Spleen (tissue), 7 donors: ENCODE data around the gene APBB3.

Source experiments
- CTCF ChIP-seq, 11 experiments: fragments of 200-600 bp in 7 of 11; fragments of 450-650 bp in 4 of 11; sonication (generic) in 4 of 11; IDR thresholded peaks in 8 of 11; conservative IDR thresholded peaks in 3 of 11; 1 replicate in 7 of 11; 2 replicates in 4 of 11; pipeline versions ENCODE4 v1.4.0 to v1.8.0; 2016 to 2021; ENCODE audit warnings: antibody characterized with exemption in 11 of 11, inconsistent platforms in 4 of 11, mild to moderate bottlenecking in 1 of 11
- POLR2A ChIP-seq, 3 donors: fragments of 450-650 bp; IDR thresholded peaks; one replicate each; pipeline ENCODE4 v1.5.1; 2017; ENCODE audit warnings: antibody characterized with exemption in 3 of 3, mild to moderate bottlenecking in 1 of 3
- POLR2AphosphoS5 ChIP-seq, 3 donors: sonication (generic); formaldehyde crosslinking; IDR thresholded peaks; one replicate each; pipeline ENCODE4 v1.5.1; 2017; ENCODE audit warnings: antibody characterized with exemption in 3 of 3
- donor health status: DM: no; HTN: no; CAD: no; lungs with moderate emphysema.
- donor health status: DM: no; HTN: no; CAD: no.
- donor health status: DM: no; HTN: no; CAD: no.

DNA sequence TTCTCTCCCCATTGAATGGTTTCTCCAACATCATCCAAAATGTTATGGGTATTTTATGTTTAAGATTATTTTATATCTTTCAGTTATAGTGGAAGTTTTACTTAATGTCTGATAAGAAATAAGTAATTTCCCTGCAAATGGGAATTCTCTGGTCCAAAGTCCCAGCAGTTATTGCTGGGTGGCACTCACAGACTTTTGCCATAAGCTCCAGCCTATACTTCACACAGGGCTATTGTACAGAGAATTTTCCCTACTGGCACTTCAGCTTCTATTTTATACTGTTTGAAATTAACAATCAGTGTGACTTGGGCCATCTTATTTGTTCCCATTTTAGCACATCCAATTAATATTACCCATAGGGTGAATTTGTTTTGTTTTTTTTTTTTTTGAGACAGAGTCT, 35.7 kb upstream of the APBB3 start:
- TF ChIP-seq CTCF (IDR thresholded peaks at IDR 0.05 in 8 of 11, conservative IDR thresholded peaks at IDR 0.05 in 3 of 11) (no peak), POLR2A (IDR thresholded peaks at IDR 0.05) (no peak), POLR2AphosphoS5 (IDR thresholded peaks at IDR 0.05) (no peak)
